K562 (cell line): ENCODE measurements around the gene SDR39U1. TPM values are rescaled to one million over a fixed set of nuclear protein-coding genes. Genes with fewer than 3 reads are reported as not detected.

Experiments
- ASH1L ChIP-seq: fragments of 450-650 bp; IDR thresholded peaks from 2 replicates; pipeline ENCODE4 v1.6.1; 2018; ENCODE audit warnings: borderline replicate concordance, mild to moderate bottlenecking, low read depth; ENCODE audit not compliant: partially characterized antibody
- ATF1 ChIP-seq, 2 experiments: fragments of 450-650 bp in 1 of 2; IDR thresholded peaks; 2 replicates each; pipeline ENCODE4 v1.6.1; 2016; ENCODE audit warnings: missing compliant biosample characterization in 1 of 2, missing genetic modification characterization in 1 of 2
- BRF1 ChIP-seq: IDR thresholded peaks from 3 replicates; pipeline ENCODE4 v1.6.1; 2011; ENCODE audit warnings: borderline replicate concordance, mild to moderate bottlenecking; ENCODE audit not compliant: insufficient read length; ENCODE audit errors: extremely low read depth
- ERF ChIP-seq: fragments of 450-650 bp; formaldehyde crosslinking; IDR thresholded peaks from 2 replicates; pipeline ENCODE4 v1.4.0; 2020; ENCODE audit warnings: mild to moderate bottlenecking, mixed read lengths
- KLF16 ChIP-seq: IDR thresholded peaks from 2 replicates; pipeline ENCODE4 v1.6.1; 2016; ENCODE audit warnings: antibody characterized with exemption
- NR3C1 ChIP-seq: sonication (generic); formaldehyde crosslinking; IDR thresholded peaks from 2 replicates; pipeline ENCODE4 v1.8.1; 2022; ENCODE audit warnings: missing genetic modification reagents
- POLR3A ChIP-seq: IDR thresholded peaks from 2 replicates; pipeline ENCODE4 v1.6.1; 2011; ENCODE audit warnings: borderline replicate concordance, mild to moderate bottlenecking, moderate library complexity; ENCODE audit not compliant: insufficient read length, insufficient read depth; ENCODE audit errors: extremely low read depth
- RFX7 ChIP-seq: fragments of 250-450 bp; sonication (Bioruptor Pico); IDR thresholded peaks from 2 replicates; pipeline ENCODE4 v1.5.1; 2021; ENCODE audit warnings: mild to moderate bottlenecking
- SMAD2 ChIP-seq: fragments of 150-350 bp; IDR thresholded peaks from 2 replicates; pipeline ENCODE4 v1.6.1; 2014; ENCODE audit warnings: low read depth, mild to moderate bottlenecking, low read length
- ZBTB17 ChIP-seq: fragments of 450-650 bp; formaldehyde crosslinking; IDR thresholded peaks from 2 replicates; pipeline ENCODE4 v1.4.0; 2020; ENCODE audit warnings: mild to moderate bottlenecking
- ZNF589 ChIP-seq: fragments of 200-800 bp; sonication (Bioruptor generic); IDR thresholded peaks from 2 replicates; pipeline ENCODE4 v1.6.1; 2016; ENCODE audit warnings: low read depth, missing genetic modification characterization, missing compliant biosample characterization
- polyA plus RNA-seq, 8 experiments: library from polyadenylated mRNA; depleted of rRNA in 4 of 8; stranded (reverse) in 5 of 8; unstranded in 3 of 8; fragments of >200 nt; fragmentation: Nextera tagmentation in 2 of 8; fragmentation: Illumina TruSeq in 1 of 8; extraction: Ambion mirVana in 2 of 8; extraction: Trizol in 1 of 8; gene quantifications; 2 replicates each; pipeline versions ENCODE4 v1.2.1 to v1.2.3, GENCODE V29; 2011 to 2014; ENCODE audit warnings: inconsistent platforms in 1 of 8, missing spikeins in 1 of 8
- total RNA-seq, 7 experiments: library from RNA; depleted of rRNA in 6 of 7; stranded (reverse); fragments of >200 nt in 6 of 7; fragmentation: Illumina TruSeq in 2 of 7; extraction: Trizol in 2 of 7; gene quantifications; 2 replicates each; pipeline versions ENCODE4 v1.2.1 to v1.2.3, GENCODE V29; 2011 to 2021; ENCODE audit warnings: low replicate concordance in 1 of 7
- TF ChIP-seq, protein P1 (sequence below): sonication (generic); formaldehyde crosslinking; IDR thresholded peaks from 2 replicates; pipeline ENCODE4 v1.8.0; 2022; ENCODE audit warnings: mild to moderate bottlenecking, missing genetic modification reagents
- TF ChIP-seq, protein P2 (sequence below), 2 experiments: IDR thresholded peaks; 2 replicates each; pipeline ENCODE4 v1.6.1; 2012; ENCODE audit warnings: improper control_type of control experiment in 2 of 2, low read depth in 2 of 2, low read length in 2 of 2, borderline replicate concordance in 1 of 2
- TF ChIP-seq, protein P3 (sequence below): fragments of 250-450 bp; sonication (Bioruptor Pico); IDR thresholded peaks from 2 replicates; pipeline ENCODE4 v1.8.0; 2021; ENCODE audit warnings: moderate library complexity, mild to moderate bottlenecking, inconsistent platforms
- TF ChIP-seq, protein P4 (sequence below): fragments of 250-450 bp; sonication (Bioruptor Pico); IDR thresholded peaks from 2 replicates; pipeline ENCODE4 v1.9.0; 2021; ENCODE audit warnings: mild to moderate bottlenecking
- TF ChIP-seq, protein P5 (sequence below): sonication (generic); formaldehyde crosslinking; IDR thresholded peaks from 2 replicates; pipeline ENCODE4 v1.8.1; 2023; ENCODE audit warnings: mild to moderate bottlenecking, missing genetic modification reagents
- TF ChIP-seq, protein P6 (sequence below): fragments of 200-800 bp; sonication (Bioruptor generic); IDR thresholded peaks from 2 replicates; pipeline ENCODE4 v1.6.1; 2017; ENCODE audit warnings: missing genetic modification characterization, missing compliant biosample characterization

SDR39U1 gene
- total and polyA plus RNA-seq, 9 of the 15 experiments (the other 6 are each of a cell fraction or from before 2014, with no cell fraction given) = 10.4 to 56.1 (median 19.8) TPM

DNA sequence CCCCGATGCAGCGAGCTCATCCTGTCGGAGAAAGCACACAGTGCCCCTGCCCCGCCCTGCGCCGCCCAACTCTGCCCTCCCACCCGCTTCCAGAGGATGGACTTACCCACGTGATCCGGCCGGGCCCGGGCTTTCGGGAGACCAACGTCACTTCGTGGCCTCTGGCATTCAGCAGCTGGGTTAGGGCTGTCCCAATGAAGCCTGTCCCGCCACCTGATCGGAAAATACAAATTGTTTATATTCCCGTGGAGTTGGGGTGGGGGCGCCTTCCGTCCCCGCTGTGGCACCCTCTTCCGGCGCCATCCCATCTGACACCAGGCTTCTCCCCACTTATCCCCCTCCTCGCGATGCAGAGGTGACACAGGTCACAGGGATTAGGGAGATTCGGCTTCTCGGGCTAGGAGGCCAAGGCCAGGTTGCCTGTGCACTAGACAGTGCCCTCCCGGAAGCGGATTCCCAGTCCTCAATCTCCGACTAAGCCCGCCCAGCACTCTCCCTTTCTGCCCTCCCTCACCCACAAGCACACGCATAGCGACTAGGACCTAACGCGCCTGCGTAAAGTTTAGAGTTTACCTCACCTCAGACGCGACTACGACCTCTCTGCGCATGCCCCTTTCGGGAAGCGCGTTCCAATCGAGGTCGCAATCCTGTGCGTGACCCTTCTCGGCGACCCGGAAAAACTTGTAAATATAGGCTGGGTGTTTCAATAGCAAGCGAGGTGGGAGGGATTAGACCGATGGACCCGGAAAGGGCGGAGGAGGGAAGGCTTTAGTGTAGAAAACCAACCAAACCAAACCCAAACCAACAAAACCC, at the start of gene SDR39U1 (continued):
- TF ChIP-seq, protein P1, sequence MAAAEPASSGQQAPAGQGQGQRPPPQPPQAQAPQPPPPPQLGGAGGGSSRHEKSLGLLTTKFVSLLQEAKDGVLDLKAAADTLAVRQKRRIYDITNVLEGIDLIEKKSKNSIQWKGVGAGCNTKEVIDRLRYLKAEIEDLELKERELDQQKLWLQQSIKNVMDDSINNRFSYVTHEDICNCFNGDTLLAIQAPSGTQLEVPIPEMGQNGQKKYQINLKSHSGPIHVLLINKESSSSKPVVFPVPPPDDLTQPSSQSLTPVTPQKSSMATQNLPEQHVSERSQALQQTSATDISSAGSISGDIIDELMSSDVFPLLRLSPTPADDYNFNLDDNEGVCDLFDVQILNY (CRISPR knock-in tag) = no peak
- no peak for TF ChIP-seq KLF16
- peak; percentile 51; the same call in 1 of the 2 replicates for TF ChIP-seq ZBTB17 (CRISPR knock-in tag)
- TF ChIP-seq, protein P2, sequence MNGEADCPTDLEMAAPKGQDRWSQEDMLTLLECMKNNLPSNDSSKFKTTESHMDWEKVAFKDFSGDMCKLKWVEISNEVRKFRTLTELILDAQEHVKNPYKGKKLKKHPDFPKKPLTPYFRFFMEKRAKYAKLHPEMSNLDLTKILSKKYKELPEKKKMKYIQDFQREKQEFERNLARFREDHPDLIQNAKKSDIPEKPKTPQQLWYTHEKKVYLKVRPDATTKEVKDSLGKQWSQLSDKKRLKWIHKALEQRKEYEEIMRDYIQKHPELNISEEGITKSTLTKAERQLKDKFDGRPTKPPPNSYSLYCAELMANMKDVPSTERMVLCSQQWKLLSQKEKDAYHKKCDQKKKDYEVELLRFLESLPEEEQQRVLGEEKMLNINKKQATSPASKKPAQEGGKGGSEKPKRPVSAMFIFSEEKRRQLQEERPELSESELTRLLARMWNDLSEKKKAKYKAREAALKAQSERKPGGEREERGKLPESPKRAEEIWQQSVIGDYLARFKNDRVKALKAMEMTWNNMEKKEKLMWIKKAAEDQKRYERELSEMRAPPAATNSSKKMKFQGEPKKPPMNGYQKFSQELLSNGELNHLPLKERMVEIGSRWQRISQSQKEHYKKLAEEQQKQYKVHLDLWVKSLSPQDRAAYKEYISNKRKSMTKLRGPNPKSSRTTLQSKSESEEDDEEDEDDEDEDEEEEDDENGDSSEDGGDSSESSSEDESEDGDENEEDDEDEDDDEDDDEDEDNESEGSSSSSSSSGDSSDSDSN (IDR thresholded peaks at IDR 0.05; ENCODE audit: borderline replicate concordance in 1 of 2, low read depth in 2 of 2, low read length in 2 of 2) = no peak
- TF ChIP-seq ERF = no peak
- TF ChIP-seq, protein P3, sequence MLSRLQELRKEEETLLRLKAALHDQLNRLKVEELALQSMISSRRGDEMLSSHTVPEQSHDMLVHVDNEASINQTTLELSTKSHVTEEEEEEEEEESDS (CRISPR knock-in tag) = no peak
- no peak for TF ChIP-seq RFX7 (CRISPR knock-in tag)
- TF ChIP-seq ATF1 (CRISPR knock-in tag; IDR thresholded peaks at IDR 0.05) = no peak
- TF ChIP-seq ATF1 (tag; IDR thresholded peaks at IDR 0.05) = peak; percentile 78
- TF ChIP-seq NR3C1 (CRISPR knock-in tag) = no peak
- TF ChIP-seq SMAD2 = no peak
- TF ChIP-seq POLR3A = no peak
- TF ChIP-seq ASH1L = no peak
- no peak for TF ChIP-seq BRF1
- TF ChIP-seq, protein P4, sequence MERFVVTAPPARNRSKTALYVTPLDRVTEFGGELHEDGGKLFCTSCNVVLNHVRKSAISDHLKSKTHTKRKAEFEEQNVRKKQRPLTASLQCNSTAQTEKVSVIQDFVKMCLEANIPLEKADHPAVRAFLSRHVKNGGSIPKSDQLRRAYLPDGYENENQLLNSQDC (CRISPR knock-in tag) = no peak
- TF ChIP-seq ZNF589 = 0 out of 2 replicates have a peak, but pooled peaks have one; percentile 43
- TF ChIP-seq, protein P5, sequence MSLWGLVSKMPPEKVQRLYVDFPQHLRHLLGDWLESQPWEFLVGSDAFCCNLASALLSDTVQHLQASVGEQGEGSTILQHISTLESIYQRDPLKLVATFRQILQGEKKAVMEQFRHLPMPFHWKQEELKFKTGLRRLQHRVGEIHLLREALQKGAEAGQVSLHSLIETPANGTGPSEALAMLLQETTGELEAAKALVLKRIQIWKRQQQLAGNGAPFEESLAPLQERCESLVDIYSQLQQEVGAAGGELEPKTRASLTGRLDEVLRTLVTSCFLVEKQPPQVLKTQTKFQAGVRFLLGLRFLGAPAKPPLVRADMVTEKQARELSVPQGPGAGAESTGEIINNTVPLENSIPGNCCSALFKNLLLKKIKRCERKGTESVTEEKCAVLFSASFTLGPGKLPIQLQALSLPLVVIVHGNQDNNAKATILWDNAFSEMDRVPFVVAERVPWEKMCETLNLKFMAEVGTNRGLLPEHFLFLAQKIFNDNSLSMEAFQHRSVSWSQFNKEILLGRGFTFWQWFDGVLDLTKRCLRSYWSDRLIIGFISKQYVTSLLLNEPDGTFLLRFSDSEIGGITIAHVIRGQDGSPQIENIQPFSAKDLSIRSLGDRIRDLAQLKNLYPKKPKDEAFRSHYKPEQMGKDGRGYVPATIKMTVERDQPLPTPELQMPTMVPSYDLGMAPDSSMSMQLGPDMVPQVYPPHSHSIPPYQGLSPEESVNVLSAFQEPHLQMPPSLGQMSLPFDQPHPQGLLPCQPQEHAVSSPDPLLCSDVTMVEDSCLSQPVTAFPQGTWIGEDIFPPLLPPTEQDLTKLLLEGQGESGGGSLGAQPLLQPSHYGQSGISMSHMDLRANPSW = no peak
- TF ChIP-seq, protein P6, sequence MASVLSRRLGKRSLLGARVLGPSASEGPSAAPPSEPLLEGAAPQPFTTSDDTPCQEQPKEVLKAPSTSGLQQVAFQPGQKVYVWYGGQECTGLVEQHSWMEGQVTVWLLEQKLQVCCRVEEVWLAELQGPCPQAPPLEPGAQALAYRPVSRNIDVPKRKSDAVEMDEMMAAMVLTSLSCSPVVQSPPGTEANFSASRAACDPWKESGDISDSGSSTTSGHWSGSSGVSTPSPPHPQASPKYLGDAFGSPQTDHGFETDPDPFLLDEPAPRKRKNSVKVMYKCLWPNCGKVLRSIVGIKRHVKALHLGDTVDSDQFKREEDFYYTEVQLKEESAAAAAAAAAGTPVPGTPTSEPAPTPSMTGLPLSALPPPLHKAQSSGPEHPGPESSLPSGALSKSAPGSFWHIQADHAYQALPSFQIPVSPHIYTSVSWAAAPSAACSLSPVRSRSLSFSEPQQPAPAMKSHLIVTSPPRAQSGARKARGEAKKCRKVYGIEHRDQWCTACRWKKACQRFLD (CRISPR knock-in tag) = no peak
